Measurements from ENCODE around the gene CXorf66. TPM values are rescaled to one million over a fixed set of nuclear protein-coding genes. Genes with fewer than 3 reads are reported as not detected.

The CXorf66 gene
- total RNA-seq, 1 experiment from 2014 or later = not detected

Other genes with a start within 250 kb of the CXorf66 start
- 47.4 and 48.2 TPM in 2 replicates for gene ATP11C, start 32.5 kb downstream of the CXorf66 start, total RNA-seq (2014; rRNA removed; shearing (Covaris generic))

Data from SJCRH30 (cell line).